Middle frontal gyrus (tissue), 1 donor: Measurements from ENCODE around the gene RPP30.

ENCODE experiments used
- DNase-seq: peaks from one replicate; pipeline ENCODE4 v3.0.0-alpha.2; 2015; ENCODE audit warnings: low spot score; ENCODE audit errors: extremely low spot score

Gene RPP30

DNA sequence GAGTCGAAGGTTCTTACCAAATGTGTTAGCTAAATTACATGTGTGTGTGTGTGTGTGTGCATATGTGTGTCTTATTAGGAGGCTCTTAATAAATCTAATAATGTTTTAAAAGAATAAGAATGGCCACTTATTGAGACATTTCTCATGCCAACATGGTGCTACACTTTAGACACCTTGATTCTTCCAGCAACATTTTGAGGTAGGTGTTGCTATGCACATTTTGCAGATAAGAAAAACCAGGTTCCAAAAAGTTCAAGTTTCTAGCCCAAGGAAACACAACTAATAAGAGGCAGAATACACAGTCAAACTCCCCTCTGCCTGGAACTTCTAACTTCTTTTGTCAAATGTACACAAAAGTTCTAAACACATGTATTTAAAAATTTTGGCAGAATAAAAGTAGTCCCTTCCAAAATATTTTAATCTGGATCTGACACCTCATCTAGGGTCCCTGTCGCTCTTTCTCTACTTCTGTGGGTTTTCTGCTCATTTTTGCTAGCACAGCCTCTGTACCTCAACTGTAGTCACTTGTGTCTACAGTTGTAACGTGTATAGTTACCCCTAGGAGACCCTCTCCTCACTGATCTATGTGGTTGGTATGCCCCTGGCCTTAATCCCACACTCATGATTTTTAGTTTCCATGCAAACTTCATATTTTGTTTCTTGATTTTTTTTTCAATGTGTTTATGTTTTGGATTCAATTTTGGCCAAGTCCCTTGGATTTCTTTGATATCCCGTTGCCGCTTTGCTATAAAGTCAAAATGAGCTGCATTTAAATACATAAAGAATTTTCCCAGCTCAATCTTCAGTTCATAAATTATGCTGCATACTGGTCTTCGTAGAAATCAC lies 44.8 kb downstream of the RPP30 start:
- DNase-seq, result no peak

GRCh38 chr10:90917238-90917967 lies 45.6 kb downstream of the RPP30 start:
- no peak for DNase-seq

GRCh38 chr10:90917968-90918318 lies 46.2 kb downstream of the RPP30 start:
- no peak for DNase-seq

DNA sequence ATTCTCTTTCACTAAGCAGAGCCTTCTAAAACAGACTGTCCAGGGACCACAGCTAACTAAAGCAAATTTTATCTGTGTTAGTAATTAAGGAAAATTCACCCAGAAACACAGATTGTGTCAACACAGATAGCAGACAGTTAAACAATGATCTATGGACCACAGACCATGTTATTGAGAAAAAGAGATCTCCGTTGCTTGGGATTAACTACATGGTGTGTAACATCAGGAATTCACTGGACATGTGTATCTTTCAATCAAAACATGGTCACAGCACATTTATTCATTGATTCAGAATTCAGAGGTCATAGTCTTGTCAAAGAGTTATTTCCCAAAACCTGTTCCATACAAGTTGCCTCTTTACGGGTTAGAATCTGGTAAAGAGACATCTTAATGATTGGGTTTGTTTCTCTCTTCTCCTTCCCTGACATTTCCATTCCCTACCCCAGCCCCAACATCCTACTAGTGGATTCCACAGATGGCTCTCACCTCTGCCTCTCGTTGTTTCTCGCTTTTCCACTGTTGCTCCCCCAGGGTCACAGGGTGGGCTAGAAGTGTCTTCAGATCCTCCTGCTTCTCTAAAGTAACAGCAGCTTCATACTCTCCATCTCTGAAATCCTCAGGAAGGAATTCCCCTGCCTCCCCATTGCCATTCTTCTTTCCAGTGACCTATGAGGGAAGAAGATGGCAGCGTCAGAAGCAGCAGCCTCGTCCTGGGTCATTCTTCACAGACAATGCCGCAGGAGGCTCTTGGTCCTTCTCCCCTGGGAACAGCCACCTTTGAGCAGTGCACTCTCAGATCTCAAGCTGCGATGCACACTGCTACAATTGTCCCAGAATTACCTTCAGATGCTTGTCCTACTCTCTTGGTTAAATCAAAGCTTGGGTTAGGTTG lies 48.2 kb downstream of the RPP30 start:
- no peak for DNase-seq

- DNase-seq, result no peak
Observed at GRCh38 chr10:90920986-90921666, 49.4 kb downstream of the RPP30 start, which contains the start of gene ANKRD1. ANKRD1 (minus strand) TSS chr10:90921087; CDS start chr10:90921027, 60 bp downstream.

DNA sequence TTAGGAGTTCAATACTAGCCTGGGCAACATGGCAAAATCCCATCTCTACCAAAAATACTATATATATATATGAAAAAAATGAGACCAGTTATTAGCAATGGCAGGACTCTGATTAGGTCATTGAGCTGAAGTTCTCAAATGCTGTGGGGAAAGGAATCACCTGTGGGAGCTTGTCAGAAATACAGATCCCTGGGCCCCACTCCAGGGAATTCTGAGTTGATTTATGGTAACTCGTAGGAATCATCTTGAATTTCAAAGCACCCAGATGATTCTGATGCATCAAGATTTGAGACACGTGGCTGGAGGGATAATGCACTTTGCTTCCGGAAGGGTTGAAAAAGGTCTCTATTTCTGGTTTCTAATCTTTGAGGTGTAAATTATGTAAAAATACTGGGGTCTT lies 50.1 kb downstream of the RPP30 start:
- no peak for DNase-seq

DNA sequence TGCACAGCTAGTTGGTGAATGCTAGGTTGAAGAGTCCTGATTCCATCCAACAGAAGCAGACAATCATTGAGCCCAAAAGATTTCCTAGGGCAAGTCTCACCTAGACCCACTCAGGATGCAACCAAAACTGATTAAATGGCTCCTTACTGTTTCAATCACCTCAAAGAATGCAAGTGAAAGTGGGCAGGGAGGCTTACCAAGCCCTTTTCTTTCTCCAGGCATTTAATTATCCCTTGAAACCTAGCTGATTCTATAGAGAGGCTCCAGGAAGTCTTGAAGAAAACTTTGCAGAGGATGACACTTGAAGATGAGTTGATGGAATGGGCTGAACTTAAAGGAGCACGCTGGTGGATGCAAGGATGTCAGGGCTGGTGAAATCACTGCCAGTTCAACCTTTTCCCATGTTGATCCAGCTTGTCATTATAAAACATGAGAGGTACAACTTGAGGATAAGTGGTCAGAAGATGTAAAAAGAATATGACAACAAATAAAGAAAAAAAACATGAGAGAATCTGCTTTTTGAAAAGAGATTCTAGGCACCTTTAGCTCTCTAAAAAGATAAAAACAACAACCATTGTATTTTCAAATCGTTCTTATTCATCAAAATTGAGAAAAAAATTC lies 51.4 kb downstream of the RPP30 start:
- no peak for DNase-seq

- DNase-seq, result no peak
Observed at GRCh38 chr10:90924552-90924951, 52.8 kb downstream of the RPP30 start.

DNA sequence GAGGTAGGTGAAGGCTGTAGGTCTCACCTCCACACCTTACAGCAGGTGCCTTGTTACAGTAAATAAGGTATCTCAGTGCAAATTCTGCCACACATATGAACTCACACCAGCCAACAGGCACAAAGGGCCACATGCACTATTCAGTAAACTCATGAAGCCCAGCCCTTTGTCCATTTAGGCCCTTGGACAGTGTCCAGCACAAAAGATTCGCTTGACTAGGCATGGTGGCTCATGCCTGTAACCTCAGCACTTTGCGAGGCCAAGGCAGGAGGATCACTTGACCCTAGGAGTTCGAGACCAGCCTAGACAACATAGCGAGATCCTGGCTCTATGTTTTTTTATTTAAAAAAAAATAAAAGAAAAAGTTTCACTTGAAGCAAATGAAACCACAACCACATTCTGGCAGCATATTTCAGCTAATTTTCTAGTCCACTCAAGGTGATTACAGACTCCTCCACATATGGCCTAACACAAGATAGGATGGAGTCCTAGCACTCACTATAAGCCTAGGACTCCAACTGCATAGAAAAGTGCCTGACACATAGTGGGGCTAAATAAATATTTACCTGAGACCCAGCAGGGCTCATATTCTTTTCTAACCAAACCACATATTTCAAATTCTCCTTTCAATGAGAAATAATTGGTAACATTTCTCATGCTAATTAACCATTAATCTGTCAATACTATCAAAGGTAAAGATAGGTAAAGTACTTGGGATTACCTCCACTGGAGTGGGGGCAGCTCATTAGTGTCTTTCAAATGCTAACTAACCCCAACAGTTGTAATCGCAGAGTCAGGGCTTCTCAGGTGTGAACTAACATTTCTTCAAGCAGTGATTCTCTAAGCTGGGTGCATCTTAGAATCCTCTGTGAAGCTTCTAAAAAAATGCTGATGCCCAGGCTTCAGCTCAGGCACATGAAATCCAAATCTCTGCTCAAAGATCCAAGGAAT lies 53.6 kb downstream of the RPP30 start:
- no peak for DNase-seq

GRCh38 chr10:90927293-90927692 lies 55.5 kb downstream of the RPP30 start:
- no peak for DNase-seq

- DNase-seq, result no peak
Observed at GRCh38 chr10:90929179-90929578, 57.4 kb downstream of the RPP30 start.

DNA sequence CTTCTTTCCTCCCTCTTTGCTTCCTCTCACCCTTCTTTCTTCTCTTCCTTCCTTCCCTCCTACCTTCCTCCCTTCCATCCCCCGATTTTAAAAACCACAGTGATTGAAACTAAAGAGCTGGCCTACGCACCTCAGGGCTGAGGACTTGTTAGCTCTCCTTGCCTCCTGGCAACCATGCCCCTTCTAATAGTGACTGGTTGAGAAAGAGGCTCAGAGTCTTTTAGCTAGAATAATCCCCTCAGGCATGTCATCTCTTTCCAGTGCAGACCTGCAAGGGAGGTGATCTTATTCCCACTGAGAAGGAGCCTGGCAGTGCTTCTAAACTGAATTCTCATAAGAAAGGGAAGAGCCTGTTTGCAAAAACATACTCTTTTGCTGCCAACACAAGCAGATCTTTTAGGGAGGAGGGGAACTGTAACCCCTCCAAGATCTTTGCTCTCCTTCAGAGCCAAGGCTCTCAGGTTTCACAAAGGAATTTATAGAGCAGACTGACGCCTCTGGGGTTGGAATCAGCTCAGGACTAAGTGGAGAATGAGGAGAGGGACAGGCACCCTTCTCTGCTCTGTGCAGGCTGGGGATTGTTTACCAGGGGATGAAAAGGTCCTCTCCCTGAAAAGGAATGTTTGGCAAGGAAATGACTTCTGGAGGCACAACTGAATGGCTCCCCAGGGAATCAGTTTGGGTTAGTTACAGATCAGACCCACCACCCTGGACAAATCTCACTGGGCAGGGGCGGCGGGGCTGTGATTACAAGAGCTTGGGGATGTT lies 58.5 kb downstream of the RPP30 start:
- no peak for DNase-seq

- no peak for DNase-seq
Observed at GRCh38 chr10:90930971-90931871, 59.4 kb downstream of the RPP30 start.

GRCh38 chr10:90935581-90936275 lies 64.0 kb downstream of the RPP30 start:
- DNase-seq, result no peak

DNA sequence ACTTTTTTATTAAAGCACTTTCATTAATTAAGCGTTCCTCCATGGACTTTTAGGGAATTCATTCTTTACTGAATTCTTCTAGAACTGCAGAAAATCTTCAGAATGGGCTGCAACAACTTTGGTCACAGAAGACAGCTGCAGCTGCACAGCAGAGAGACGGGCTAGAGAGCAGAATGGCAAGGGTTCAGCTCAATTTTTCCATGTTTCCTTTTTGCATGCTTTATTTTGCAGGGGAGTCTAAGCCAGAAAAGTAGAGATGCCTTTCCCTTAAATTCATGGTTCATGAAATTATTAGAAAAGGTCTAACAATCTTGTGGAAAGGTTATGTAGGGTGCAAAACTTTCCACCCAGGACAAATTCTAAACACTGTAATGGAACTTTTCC lies 64.5 kb downstream of the RPP30 start:
- no peak for DNase-seq

- no peak for DNase-seq
Observed at GRCh38 chr10:90937645-90938258, 66.0 kb downstream of the RPP30 start.

GRCh38 chr10:90939116-90939515 lies 67.3 kb downstream of the RPP30 start:
- no peak for DNase-seq
